ENCODE data around the gene PCDH17.

Gene PCDH17

DNA sequence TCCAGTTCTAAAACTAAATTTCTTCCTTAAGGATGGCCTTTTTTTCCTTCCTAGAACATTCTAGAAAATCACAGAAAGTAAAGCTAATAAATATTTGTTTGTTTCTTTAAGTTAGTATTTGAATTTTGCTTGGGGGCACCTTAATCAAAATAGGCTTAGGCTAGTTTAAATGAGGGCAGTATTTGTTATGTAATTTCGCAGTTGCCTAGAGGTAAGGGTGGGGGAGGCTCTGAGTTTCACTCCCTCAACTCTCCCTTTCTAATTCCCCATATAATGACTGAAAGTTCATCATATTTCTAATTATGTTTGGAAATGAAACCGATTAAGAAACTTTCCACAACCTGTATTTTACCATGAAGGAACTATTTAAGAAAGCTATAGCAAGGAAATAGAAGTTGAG lies 40.6 kb downstream of the PCDH17 start:
- no peak overlapping the region for H3K9ac ChIP-seq (ENCODE audit: low read length)
- H3K4me3 ChIP-seq (ENCODE audit: low read depth, low read length): no peak overlapping the region
- H2BK5ac ChIP-seq (ENCODE audit: low read depth, low read length, poor library complexity): no peak overlapping the region
- H3K4me2 ChIP-seq (ENCODE audit: low read length): no peak overlapping the region
- no peak overlapping the region for H4K12ac ChIP-seq (ENCODE audit: low read depth, low read length)
- H4K8ac ChIP-seq (ENCODE audit: low read depth, low read length): no peak overlapping the region
- no peak overlapping the region for H3K27ac ChIP-seq (ENCODE audit: low read depth, low read length)
- H2AK5ac ChIP-seq (ENCODE audit: low read length): no peak overlapping the region
- no peak overlapping the region for H2AFZ ChIP-seq (ENCODE audit: insufficient read depth, low read length, poor library complexity)
- H4K91ac ChIP-seq (ENCODE audit: low read depth, low read length): no peak overlapping the region
- H3K18ac ChIP-seq (ENCODE audit: low read length): no peak overlapping the region
- H3K9me3 ChIP-seq (ENCODE audit: insufficient read depth, low read depth, low read length): no peaks in the 10 kb centered on the region
- no peak for DNase-seq
- no peak overlapping the region for H3K23ac ChIP-seq (ENCODE audit: low read length)
- no peaks in the 10 kb centered on the region for H3K27me3 ChIP-seq (ENCODE audit: insufficient read depth, low read length)
- no peak overlapping the region for H2BK12ac ChIP-seq (ENCODE audit: low read length)
- H3K4me1 ChIP-seq (ENCODE audit: control insufficient read depth in 1 of 2, insufficient read depth in 2 of 2, low read length in 2 of 2): peaks cover 0 to 2% of the 10 kb centered on the region in 2 experiments
- H3K14ac ChIP-seq (ENCODE audit: low read length): no peak overlapping the region
- no peaks in the 10 kb centered on the region for H3K79me1 ChIP-seq (ENCODE audit: low read length)
- no peak overlapping the region for H2BK120ac ChIP-seq (ENCODE audit: insufficient read depth, low read length, poor library complexity)
- H3K36me3 ChIP-seq (ENCODE audit: control insufficient read depth in 1 of 2, insufficient read depth in 2 of 2, low read length in 2 of 2): no peaks in the 10 kb centered on the region
- no peak overlapping the region for H3K4ac ChIP-seq (ENCODE audit: low read depth, low read length)
- no peaks in the 10 kb centered on the region for H3K79me2 ChIP-seq (ENCODE audit: control insufficient read depth, insufficient read depth, low read length, poor library complexity)
- no CpG with 5 or more reads among the region's 2 CpGs for WGBS (ENCODE audit: extremely low coverage, insufficient coverage, insufficient read length)

DNA sequence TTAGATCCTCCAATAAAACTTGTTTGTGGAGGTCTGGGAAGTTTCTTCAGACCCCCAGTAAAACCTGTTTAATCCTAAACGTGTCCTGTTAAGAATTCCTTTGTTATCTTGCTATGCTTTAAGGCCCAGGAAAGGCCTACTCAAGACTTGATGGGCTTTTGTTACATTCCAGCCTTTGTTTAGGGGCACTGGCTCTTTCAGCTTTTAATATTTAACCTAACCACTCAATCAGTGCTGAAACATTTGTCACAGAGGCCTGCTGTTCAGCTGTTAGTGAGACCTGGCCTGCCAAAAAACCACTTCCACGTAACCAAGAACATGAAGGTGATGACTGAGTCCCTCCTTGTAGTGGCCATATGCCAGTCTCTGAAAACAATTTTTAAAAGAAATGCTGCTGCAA lies 41.7 kb downstream of the PCDH17 start:
- Histone ChIP-seq H3K4ac (ENCODE audit: low read depth, low read length) (no peak overlapping the region), H3K4me2 (ENCODE audit: low read length) (no peak overlapping the region), H2BK5ac (ENCODE audit: low read depth, low read length, poor library complexity) (no peak overlapping the region), H2AFZ (ENCODE audit: insufficient read depth, low read length, poor library complexity) (no peak overlapping the region), H3K9ac (ENCODE audit: low read length) (no peak overlapping the region), H3K18ac (ENCODE audit: low read length) (no peak overlapping the region), H3K79me2 (ENCODE audit: control insufficient read depth, insufficient read depth, low read length, poor library complexity) (no peaks in the 10 kb centered on the region), H3K36me3 (ENCODE audit: control insufficient read depth in 1 of 2, insufficient read depth in 2 of 2, low read length in 2 of 2) (no peaks in the 10 kb centered on the region), H3K4me3 (ENCODE audit: low read depth, low read length) (no peak overlapping the region), H4K12ac (ENCODE audit: low read depth, low read length) (no peak overlapping the region), H3K27ac (ENCODE audit: low read depth, low read length) (peak overlapping the region; percentile 16), H4K8ac (ENCODE audit: low read depth, low read length) (no peak overlapping the region), H3K27me3 (ENCODE audit: insufficient read depth, low read length) (no peaks in the 10 kb centered on the region), H3K9me3 (ENCODE audit: insufficient read depth, low read depth, low read length) (no peaks in the 10 kb centered on the region), H4K91ac (ENCODE audit: low read depth, low read length) (no peak overlapping the region), H2AK5ac (ENCODE audit: low read length) (no peak overlapping the region), H2BK12ac (ENCODE audit: low read length) (no peak overlapping the region), H3K4me1 (ENCODE audit: control insufficient read depth in 1 of 2, insufficient read depth in 2 of 2, low read length in 2 of 2) (peaks cover 0 to 2% of the 10 kb centered on the region in 2 experiments), H3K79me1 (ENCODE audit: low read length) (no peaks in the 10 kb centered on the region), H2BK120ac (ENCODE audit: insufficient read depth, low read length, poor library complexity) (no peak overlapping the region), H3K14ac (ENCODE audit: low read length) (no peak overlapping the region), H3K23ac (ENCODE audit: low read length) (no peak overlapping the region)
- DNase-seq: no peak
- WGBS (ENCODE audit: extremely low coverage, insufficient coverage, insufficient read length): no CpG with 5 or more reads among the region's 2 CpGs

DNA sequence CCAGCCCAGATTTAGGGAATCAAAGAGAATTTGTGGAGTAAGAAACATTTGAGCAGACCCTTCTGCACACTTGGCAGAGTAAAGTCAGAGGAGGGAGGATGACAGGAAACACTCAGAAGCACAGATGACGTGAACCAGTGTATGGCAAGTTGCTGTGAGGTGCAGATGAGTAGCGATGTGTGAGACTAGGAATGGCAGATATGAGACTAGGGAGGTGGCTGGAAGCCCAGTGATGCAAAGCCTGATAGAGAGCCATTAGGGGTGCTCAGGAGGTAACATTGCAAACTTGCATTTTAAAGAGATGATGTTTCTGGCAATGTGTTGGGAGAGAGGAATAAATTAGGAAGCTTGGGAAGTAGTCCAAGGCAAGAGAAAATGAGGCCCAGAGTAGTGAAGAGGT lies 44.0 kb downstream of the PCDH17 start:
- WGBS (ENCODE audit: extremely low coverage, insufficient coverage, insufficient read length): no CpG with 5 or more reads among the region's 2 CpGs
- Histone ChIP-seq H3K79me2 (ENCODE audit: control insufficient read depth, insufficient read depth, low read length, poor library complexity) (no peaks in the 10 kb centered on the region), H3K23ac (ENCODE audit: low read length) (no peak overlapping the region)

DNA sequence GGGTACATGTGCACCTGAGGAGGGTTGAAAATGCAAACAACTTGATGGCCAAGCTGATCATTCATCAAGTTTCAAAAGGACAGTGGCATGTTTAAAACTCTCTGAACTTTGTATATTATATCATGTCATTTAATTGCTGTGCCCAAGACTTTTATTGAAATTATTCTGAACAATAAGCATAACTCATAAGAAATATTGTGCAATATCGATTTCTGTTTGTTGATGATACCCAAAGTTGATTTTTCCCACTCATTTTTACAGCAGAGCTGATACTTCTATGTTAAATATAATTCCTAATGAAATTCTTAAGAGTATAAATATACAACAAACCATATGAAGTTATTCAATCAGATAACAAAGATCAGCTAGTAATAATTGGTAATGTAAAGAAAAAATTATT lies 49.1 kb downstream of the PCDH17 start:
- Histone ChIP-seq H3K18ac (ENCODE audit: low read length) (no peak overlapping the region), H3K4me2 (ENCODE audit: low read length) (no peak overlapping the region), H3K4me3 (ENCODE audit: low read depth, low read length) (no peak overlapping the region), H3K23ac (ENCODE audit: low read length) (no peak overlapping the region), H3K36me3 (ENCODE audit: control insufficient read depth in 1 of 2, insufficient read depth in 2 of 2, low read length in 2 of 2) (no peaks in the 10 kb centered on the region), H2AFZ (ENCODE audit: insufficient read depth, low read length, poor library complexity) (no peak overlapping the region), H3K14ac (ENCODE audit: low read length) (no peak overlapping the region), H2BK5ac (ENCODE audit: low read depth, low read length, poor library complexity) (no peak overlapping the region), H3K27ac (ENCODE audit: low read depth, low read length) (no peak overlapping the region), H3K79me2 (ENCODE audit: control insufficient read depth, insufficient read depth, low read length, poor library complexity) (no peaks in the 10 kb centered on the region), H4K12ac (ENCODE audit: low read depth, low read length) (no peak overlapping the region), H4K8ac (ENCODE audit: low read depth, low read length) (no peak overlapping the region), H3K4ac (ENCODE audit: low read depth, low read length) (no peak overlapping the region), H3K9me3 (ENCODE audit: insufficient read depth, low read depth, low read length) (no peaks in the 10 kb centered on the region), H3K27me3 (ENCODE audit: insufficient read depth, low read length) (no peaks in the 10 kb centered on the region), H3K4me1 (ENCODE audit: control insufficient read depth in 1 of 2, insufficient read depth in 2 of 2, low read length in 2 of 2) (no peaks in the 10 kb centered on the region), H2BK120ac (ENCODE audit: insufficient read depth, low read length, poor library complexity) (no peak overlapping the region), H4K91ac (ENCODE audit: low read depth, low read length) (no peak overlapping the region), H2AK5ac (ENCODE audit: low read length) (no peak overlapping the region), H3K79me1 (ENCODE audit: low read length) (no peaks in the 10 kb centered on the region), H2BK12ac (ENCODE audit: low read length) (no peak overlapping the region), H3K9ac (ENCODE audit: low read length) (no peak overlapping the region)
- no peak for DNase-seq
- WGBS (ENCODE audit: extremely low coverage, insufficient coverage, insufficient read length): no CpG with 5 or more reads among the region's 1 CpG

More for the DNA sequence above, 44.0 kb downstream of the PCDH17 start:
- Histone ChIP-seq H2AK5ac (ENCODE audit: low read length) (no peak overlapping the region), H3K79me1 (ENCODE audit: low read length) (no peaks in the 10 kb centered on the region), H3K27me3 (ENCODE audit: insufficient read depth, low read length) (no peaks in the 10 kb centered on the region), H4K12ac (ENCODE audit: low read depth, low read length) (no peak overlapping the region), H2AFZ (ENCODE audit: insufficient read depth, low read length, poor library complexity) (no peak overlapping the region), H4K91ac (ENCODE audit: low read depth, low read length) (no peak overlapping the region), H3K27ac (ENCODE audit: low read depth, low read length) (no peak overlapping the region), H3K9ac (ENCODE audit: low read length) (no peak overlapping the region), H3K4me2 (ENCODE audit: low read length) (no peak overlapping the region), H3K36me3 (ENCODE audit: control insufficient read depth in 1 of 2, insufficient read depth in 2 of 2, low read length in 2 of 2) (no peaks in the 10 kb centered on the region), H3K14ac (ENCODE audit: low read length) (no peak overlapping the region), H3K4ac (ENCODE audit: low read depth, low read length) (no peak overlapping the region), H3K18ac (ENCODE audit: low read length) (no peak overlapping the region), H3K4me1 (ENCODE audit: control insufficient read depth in 1 of 2, insufficient read depth in 2 of 2, low read length in 2 of 2) (peaks cover 0 to 2% of the 10 kb centered on the region in 2 experiments), H3K9me3 (ENCODE audit: insufficient read depth, low read depth, low read length) (no peaks in the 10 kb centered on the region), H4K8ac (ENCODE audit: low read depth, low read length) (no peak overlapping the region), H2BK120ac (ENCODE audit: insufficient read depth, low read length, poor library complexity) (no peak overlapping the region), H2BK12ac (ENCODE audit: low read length) (no peak overlapping the region), H3K4me3 (ENCODE audit: low read depth, low read length) (no peak overlapping the region), H2BK5ac (ENCODE audit: low read depth, low read length, poor library complexity) (no peak overlapping the region)
- no peak for DNase-seq
